GM12878 (cell line): ENCODE results near the gene DHX16. TPM values are rescaled to one million over a fixed set of nuclear protein-coding genes. Genes with fewer than 3 reads are reported as not detected.
A peak's percentile ranks its signal among the peaks of the same experiment; 100 is the strongest.
"Not testable (repeated sequence)": the region's sequence is repeated elsewhere in the genome, so short reads cannot be mapped to it uniquely, and the experiment has no call there.

ENCODE experiments used
- ATAC-seq: fragments of 200-7000 bp; cut with Tn5 transposase; 3 replicates; pipeline ENCODE4 v1.9.1; 2020; ENCODE audit warnings: mild to moderate bottlenecking, moderate library complexity
- BruUV-seq: library from RNA; stranded (reverse); fragments of 400-500 nt; replicated peaks from 2 replicates; lab custom pipeline; 2021; lab: Mats Ljungman, UMichigan
- CTCF ChIA-PET: fragments of 300-600 bp; sonication (Branson Sonifier 250); formaldehyde crosslinking; extraction: SDS; loops from one replicate; lab custom pipeline; 2021; ENCODE audit warnings: inconsistent platforms; lab: Yijun Ruan, JAX
- POLR2A ChIA-PET: fragments of 350-600 bp; formaldehyde crosslinking; extraction: SDS; loops from one replicate; lab custom pipeline; 2021; ENCODE audit warnings: inconsistent platforms; lab: Charles Lee
- RAD21 ChIA-PET: fragments of 300-600 bp; sonication (Branson Sonifier 250); formaldehyde crosslinking; loops from one replicate; lab custom pipeline; 2023; ENCODE audit warnings: antibody characterized with exemption; ENCODE audit not compliant: unreplicated experiment; lab: Charles Lee
- SMC1A ChIA-PET: fragments of 300-600 bp; sonication (Branson Sonifier 250); formaldehyde crosslinking; loops from one replicate; lab custom pipeline; 2023; ENCODE audit not compliant: unreplicated experiment, uncharacterized antibody; lab: Charles Lee
- DNase-seq: peaks from one replicate; pipeline ENCODE4 v3.0.0-alpha.2; 2011; ENCODE audit warnings: low read depth, low spot score
- FAIRE-seq: peaks from 3 replicates; lab custom pipeline; 2011; peaks lifted over from hg19 to GRCh38; lab: Jason Lieb, UNC
- H2AFZ ChIP-seq: 2 replicates; pipeline ENCODE4 v1.6.0; 2011; ENCODE audit warnings: low read depth, low read length, control low read depth; ENCODE audit not compliant: control insufficient read depth
- H3K27ac ChIP-seq: 2 replicates; pipeline ENCODE4 v1.5.1; 2011; ENCODE audit warnings: control low read depth; ENCODE audit not compliant: control insufficient read depth, insufficient read depth
- H3K27me3 ChIP-seq, 2 experiments: replicated peaks in 1 of 2; 2 replicates each; pipeline versions ENCODE4 v1.6.0 to v1.6.1; 2011; ENCODE audit warnings: low read length in 1 of 2; ENCODE audit not compliant: control insufficient read depth in 2 of 2, insufficient read depth in 2 of 2
- H3K36me3 ChIP-seq, 2 experiments: 2 replicates each; pipeline ENCODE4 v1.5.1; 2011; ENCODE audit warnings: low read length in 1 of 2; ENCODE audit not compliant: control insufficient read depth in 2 of 2, insufficient read depth in 2 of 2
- H3K4me1 ChIP-seq: 2 replicates; pipeline ENCODE4 v1.6.1; 2011; ENCODE audit warnings: mild to moderate bottlenecking, low read length, moderate library complexity, mixed read lengths; ENCODE audit not compliant: control insufficient read depth, insufficient read depth
- H3K4me2 ChIP-seq: 2 replicates; pipeline ENCODE4 v1.6.0; 2011; ENCODE audit warnings: control low read depth; ENCODE audit not compliant: control insufficient read depth, insufficient read depth
- H3K4me3 ChIP-seq: fragments of 200-600 bp; sonication (generic); 2 replicates; pipeline ENCODE4 v1.5.1; 2016
- H3K79me2 ChIP-seq: 2 replicates; pipeline ENCODE4 v1.6.0; 2011; ENCODE audit warnings: low read length; ENCODE audit not compliant: control insufficient read depth, insufficient read depth
- H3K9ac ChIP-seq: 2 replicates; pipeline ENCODE4 v1.8.0; 2011; ENCODE audit warnings: low read length, control low read depth, mixed read lengths; ENCODE audit not compliant: control insufficient read depth, insufficient read depth
- H3K9me3 ChIP-seq: replicated peaks from 3 replicates; pipeline ENCODE4 v1.5.1; 2011; ENCODE audit warnings: mild to moderate bottlenecking, low read length; ENCODE audit not compliant: control insufficient read depth, insufficient read depth
- H4K20me1 ChIP-seq: 2 replicates; pipeline ENCODE4 v1.6.0; 2011; ENCODE audit not compliant: control insufficient read depth, insufficient read depth
- IKZF2 ChIP-seq, 2 experiments: fragments of 450-650 bp; IDR thresholded peaks; 2 replicates each; pipeline ENCODE4 v1.6.1; 2017; ENCODE audit warnings: mild to moderate bottlenecking in 2 of 2, moderate library complexity in 2 of 2
- MLLT1 ChIP-seq: fragments of 450-650 bp; IDR thresholded peaks from 2 replicates; pipeline ENCODE4 v1.6.1; 2016; ENCODE audit warnings: mild to moderate bottlenecking
- PAX8 ChIP-seq: fragments of 450-650 bp; IDR thresholded peaks from 2 replicates; pipeline ENCODE4 v1.6.1; 2017; ENCODE audit warnings: mild to moderate bottlenecking, moderate library complexity
- ZNF217 ChIP-seq: fragments of 450-650 bp; IDR thresholded peaks from 2 replicates; pipeline ENCODE4 v1.6.1; 2017; ENCODE audit warnings: antibody characterized with exemption, mild to moderate bottlenecking
- WGBS: methylation state at CpG from one replicate; pipeline ENCODE4 v1.1.6; 2016; ENCODE audit warnings: low lambda C conversion rate; ENCODE audit not compliant: insufficient replicate concordance, insufficient coverage; ENCODE audit errors: missing lambda C conversion rate; 5-methylcytosine and 5-hydroxymethylcytosine counted together
- in situ Hi-C: fragments of 300-500 bp; cut with MboI; formaldehyde crosslinking; loops from 9 replicates; pipeline ENCODE4 v1.14.3; 2018; ENCODE audit warnings: mixed read lengths
- intact Hi-C: fragments of 100-400 bp; cut with micrococcal nuclease; formaldehyde crosslinking; loops from one replicate; pipeline ENCODE4 v1.14.2; 2022; ENCODE audit not compliant: unreplicated experiment
- polyA plus RNA-seq, 11 experiments: library from polyadenylated mRNA; depleted of rRNA in 4 of 11; unstranded in 6 of 11; stranded (reverse) in 5 of 11; fragments of >200 nt; fragmentation: Nextera tagmentation in 4 of 11; fragmentation: Illumina TruSeq in 1 of 11; extraction: Ambion mirVana in 4 of 11; extraction: Trizol in 1 of 11; gene quantifications; 1 replicate in 1 of 11; 2 replicates in 10 of 11; pipeline versions ENCODE4 v1.2.1 to v1.2.3, GENCODE V29; 2011 to 2016; ENCODE audit warnings: inconsistent platforms in 2 of 11, missing spikeins in 2 of 11, low read depth in 1 of 11
- total RNA-seq, 4 experiments: library from RNA; depleted of rRNA in 3 of 4; stranded (reverse); fragments of >200 nt in 3 of 4; fragmentation: Illumina TruSeq in 1 of 4; extraction: Trizol in 1 of 4; gene quantifications; 2 replicates each; pipeline versions ENCODE4 v1.2.1 to v1.2.3, GENCODE V29; 2013 to 2021
- TF ChIP-seq, protein P1 (sequence below): fragments of 450-650 bp; IDR thresholded peaks from 2 replicates; pipeline ENCODE4 v1.6.1; 2017; ENCODE audit warnings: mild to moderate bottlenecking

The DHX16 gene
- total and polyA plus RNA-seq, 10 of the 15 experiments (the other 5 are each of a cell fraction or from before 2014, with no cell fraction given) = 10.1 to 41.4 (median 38.3) TPM

GRCh38 chr6:30717845-30718720 is 45.3 kb upstream of the DHX16 start:
- H3K9me3 ChIP-seq, ATAC-seq, H4K20me1 ChIP-seq, DNase-seq, BruUV-seq, H3K4me1 ChIP-seq, H3K27me3 ChIP-seq, FAIRE-seq: not testable (repeated sequence)
- peaks cover 3 to 14% of the 10 kb centered on the region in 2 experiments; a peak in 3 of 4 replicates for H3K36me3 ChIP-seq
- ChIA-PET POLR2A (interaction anchor here (0.9 to 11.6 kb wide), 13 partner anchors 11 to 165 kb away, joined by 3 to 200 read pairs (median 6); partner anchors contain the start of genes FLOT1 and NRM), RAD21 (interaction anchor here (1.1 to 11.2 kb wide), 6 partner anchors 18 to 369 kb away, joined by 3 to 209 read pairs (median 9); partner anchors contain the start of genes DHX16 and NRM), SMC1A (interaction anchor here (0.7 to 17.7 kb wide), 5 partner anchors 19 to 209 kb away, joined by 3 to 265 read pairs (median 3); partner anchors contain the start of gene NRM), CTCF (interaction anchor here (0.8 to 22.7 kb wide), 7 partner anchors 10 to 236 kb away, joined by 3 to 487 read pairs (median 4); partner anchors contain the start of gene NRM)
- peak overlapping the region; percentile 38 for H3K4me2 ChIP-seq
- intact Hi-C loops = loop anchor here (1.0 kb wide), 3 partner anchors 31 to 101 kb away; partner anchors contain the start of genes MRPS18B and PPP1R10
- peak overlapping the region; percentile 66 for H2AFZ ChIP-seq
- WGBS = 21% methylated on average over 37 of the region's 37 CpGs
- in situ Hi-C loops = loop anchor here (5.0 kb wide), 2 partner anchors 36 to 101 kb away; partner anchors contain the start of genes MRPS18B and PPP1R10
- peak; percentile 97 for TF ChIP-seq MLLT1
- peak in 1 of 2 experiments; percentile 44; a peak in 1 of 4 replicates for TF ChIP-seq IKZF2 (IDR thresholded peaks at IDR 0.05)
- TF ChIP-seq PAX8 = 0 out of 2 replicates have a peak, but pooled peaks have one; percentile 88
- TF ChIP-seq ZNF217 = peak; percentile 56; the same call in 1 of the 2 replicates
- TF ChIP-seq, protein P1, sequence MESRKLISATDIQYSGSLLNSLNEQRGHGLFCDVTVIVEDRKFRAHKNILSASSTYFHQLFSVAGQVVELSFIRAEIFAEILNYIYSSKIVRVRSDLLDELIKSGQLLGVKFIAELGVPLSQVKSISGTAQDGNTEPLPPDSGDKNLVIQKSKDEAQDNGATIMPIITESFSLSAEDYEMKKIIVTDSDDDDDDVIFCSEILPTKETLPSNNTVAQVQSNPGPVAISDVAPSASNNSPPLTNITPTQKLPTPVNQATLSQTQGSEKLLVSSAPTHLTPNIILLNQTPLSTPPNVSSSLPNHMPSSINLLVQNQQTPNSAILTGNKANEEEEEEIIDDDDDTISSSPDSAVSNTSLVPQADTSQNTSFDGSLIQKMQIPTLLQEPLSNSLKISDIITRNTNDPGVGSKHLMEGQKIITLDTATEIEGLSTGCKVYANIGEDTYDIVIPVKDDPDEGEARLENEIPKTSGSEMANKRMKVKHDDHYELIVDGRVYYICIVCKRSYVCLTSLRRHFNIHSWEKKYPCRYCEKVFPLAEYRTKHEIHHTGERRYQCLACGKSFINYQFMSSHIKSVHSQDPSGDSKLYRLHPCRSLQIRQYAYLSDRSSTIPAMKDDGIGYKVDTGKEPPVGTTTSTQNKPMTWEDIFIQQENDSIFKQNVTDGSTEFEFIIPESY = peak; percentile 76; the same call in 1 of the 2 replicates
- peak overlapping the region; percentile 92 for H3K27ac ChIP-seq
- H3K4me3 ChIP-seq = peak overlapping the region; percentile 83
- peak overlapping the region; percentile 62 for H3K9ac ChIP-seq
- peaks cover 65% of the 10 kb centered on the region for H3K79me2 ChIP-seq
